ENCODE measurements around the gene TNRC6B. TPM values are rescaled to one million over a fixed set of nuclear protein-coding genes. Genes with fewer than 3 reads are reported as not detected.
A peak's percentile ranks its signal among the peaks of the same experiment; 100 is the strongest.

The TNRC6B gene
- total RNA-seq, 1 experiment from 2014 or later, result 58.1 TPM

DNA sequence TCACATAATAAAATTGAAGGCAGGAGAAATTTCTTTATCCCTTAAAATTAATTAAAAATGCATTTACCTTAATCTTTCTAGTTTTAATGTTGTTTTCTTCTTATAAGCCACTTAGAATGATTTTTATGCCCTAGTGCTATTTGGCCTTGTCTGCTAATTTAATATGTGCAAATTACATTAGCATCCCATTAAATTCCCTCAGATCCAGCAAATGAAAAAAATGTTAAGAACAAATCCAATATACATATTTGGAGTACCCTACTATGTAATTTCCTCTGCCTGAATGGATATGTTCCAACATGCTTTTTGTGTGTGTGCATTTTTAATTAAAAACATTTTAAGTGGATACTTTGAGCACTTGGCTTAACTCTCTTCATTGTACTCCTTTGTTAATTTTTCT is 56.9 kb downstream of the TNRC6B start:
- no peak overlapping the region for H3T11ph ChIP-seq (ENCODE audit: low read length)
- H3K4me3 Mint-ChIP-seq, result no peak overlapping the region
- no peak for DNase-seq
- peaks cover 4 to 30% (median 17%) of the 10 kb centered on the region in 3 experiments; a peak in 6 of 7 replicates for H3K36me3 Mint-ChIP-seq (ENCODE audit: insufficient read depth in 1 of 3, low read depth in 3 of 3)
- TF ChIP-seq, protein P1, sequence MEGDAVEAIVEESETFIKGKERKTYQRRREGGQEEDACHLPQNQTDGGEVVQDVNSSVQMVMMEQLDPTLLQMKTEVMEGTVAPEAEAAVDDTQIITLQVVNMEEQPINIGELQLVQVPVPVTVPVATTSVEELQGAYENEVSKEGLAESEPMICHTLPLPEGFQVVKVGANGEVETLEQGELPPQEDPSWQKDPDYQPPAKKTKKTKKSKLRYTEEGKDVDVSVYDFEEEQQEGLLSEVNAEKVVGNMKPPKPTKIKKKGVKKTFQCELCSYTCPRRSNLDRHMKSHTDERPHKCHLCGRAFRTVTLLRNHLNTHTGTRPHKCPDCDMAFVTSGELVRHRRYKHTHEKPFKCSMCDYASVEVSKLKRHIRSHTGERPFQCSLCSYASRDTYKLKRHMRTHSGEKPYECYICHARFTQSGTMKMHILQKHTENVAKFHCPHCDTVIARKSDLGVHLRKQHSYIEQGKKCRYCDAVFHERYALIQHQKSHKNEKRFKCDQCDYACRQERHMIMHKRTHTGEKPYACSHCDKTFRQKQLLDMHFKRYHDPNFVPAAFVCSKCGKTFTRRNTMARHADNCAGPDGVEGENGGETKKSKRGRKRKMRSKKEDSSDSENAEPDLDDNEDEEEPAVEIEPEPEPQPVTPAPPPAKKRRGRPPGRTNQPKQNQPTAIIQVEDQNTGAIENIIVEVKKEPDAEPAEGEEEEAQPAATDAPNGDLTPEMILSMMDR (conservative IDR thresholded peaks at IDR 0.05), result no peak
- H3K23me2 ChIP-seq (ENCODE audit: insufficient read length, low read depth, low read length, poor library complexity, severe bottlenecking), result no peaks in the 10 kb centered on the region
- no peak overlapping the region for H3K23ac ChIP-seq (ENCODE audit: insufficient read length, low read depth, low read length)
- H3K79me1 ChIP-seq (ENCODE audit: insufficient read depth, low read depth, low read length, poor library complexity, severe bottlenecking), result peaks cover 10% of the 10 kb centered on the region
- H2BK120ac ChIP-seq (ENCODE audit: low read depth, low read length, poor library complexity, severe bottlenecking), result no peak overlapping the region
- H2BK12ac ChIP-seq (ENCODE audit: insufficient read length, low read depth, low read length), result no peak overlapping the region
- no peaks in the 10 kb centered on the region for H3K9me3 ChIP-seq (ENCODE audit: control insufficient read depth, low read depth, low read length)
- no peak overlapping the region for H4K5ac ChIP-seq (ENCODE audit: insufficient read length, low read depth, low read length)
- no peak overlapping the region for H2BK5ac ChIP-seq (ENCODE audit: insufficient read length, low read length)
- H4K20me1 ChIP-seq (ENCODE audit: control insufficient read depth, insufficient read depth, insufficient read length), result peaks cover 3% of the 10 kb centered on the region
- no peak overlapping the region for H3K4me2 ChIP-seq (ENCODE audit: insufficient read depth, insufficient read length, low read length)
- H3K56ac ChIP-seq (ENCODE audit: insufficient read length, low read depth, low read length), result no peak overlapping the region
- no peak overlapping the region for H3K14ac ChIP-seq (ENCODE audit: insufficient read depth, low read length)
- peaks cover 4% of the 10 kb centered on the region; the same call in 1 of the 2 replicates for H3K4me1 ChIP-seq (ENCODE audit: insufficient read depth, low read length)
- no peak overlapping the region for H3K9ac ChIP-seq (ENCODE audit: extremely low read depth, insufficient read length, low read length)
- H3K18ac ChIP-seq (ENCODE audit: insufficient read length, low read depth, low read length), result no peak overlapping the region
- no peak overlapping the region for H4K91ac ChIP-seq (ENCODE audit: insufficient read length, low read depth, low read length)
- H3K4me1 Mint-ChIP-seq, result peaks cover 39 to 51% of the 10 kb centered on the region in 2 experiments
- H2BK15ac ChIP-seq (ENCODE audit: low read depth, low read length), result no peak overlapping the region
- no peak overlapping the region for H4K8ac ChIP-seq (replicated peaks; ENCODE audit: insufficient read length, low read depth, low read length)
- 0 out of 7 replicates have a peak overlapping the region, but pooled peaks of 2 of the 3 experiments have one; percentile 36 to 61 for H3K27ac Mint-ChIP-seq
- no peak overlapping the region for H3K27ac ChIP-seq (ENCODE audit: insufficient read length, low read depth, low read length)
- H2AFZ ChIP-seq (ENCODE audit: low read length), result no peak overlapping the region
- no peak overlapping the region for H2BK20ac ChIP-seq (ENCODE audit: low read depth, low read length, poor library complexity, severe bottlenecking)
- peaks cover 24% of the 10 kb centered on the region; the same call in 1 of the 2 replicates for H3K79me2 ChIP-seq (ENCODE audit: insufficient read depth, low read length)
- H3K27me3 Mint-ChIP-seq (ENCODE audit: low read depth), result no peaks in the 10 kb centered on the region
- H2AK5ac ChIP-seq (ENCODE audit: insufficient read length, low read length), result no peak overlapping the region
- no peak overlapping the region for H3K4ac ChIP-seq (ENCODE audit: low read depth, low read length)
- H3K9me3 Mint-ChIP-seq, result no peaks in the 10 kb centered on the region
- no peaks in the 10 kb centered on the region for H3K27me3 ChIP-seq (ENCODE audit: insufficient read depth, low read length)

Measured in H9 (cell line).